ENCODE measurements around the gene KIF26B. TPM values are rescaled to one million over a fixed set of nuclear protein-coding genes. Genes with fewer than 3 reads are reported as not detected.

The KIF26B gene
- total RNA-seq, 3 donors from 2014 or later (not counting 1 experiment from before 2014, with no cell fraction given), result 0.16 to 0.96 (median 0.18) TPM

- H3K4me1 Mint-ChIP-seq, result peaks cover 11% of the 10 kb centered on the region in 2 donors
- H3K9me3 Mint-ChIP-seq, result no peaks in the 10 kb centered on the region
- H3K27me3 ChIP-seq (ENCODE audit: control insufficient read depth, insufficient read depth, low read length), result no peaks in the 10 kb centered on the region
- ATAC-seq (no peak), DNase-seq (no peak)
- no peak overlapping the region for H3K27ac Mint-ChIP-seq
- peaks cover 10% of the 10 kb centered on the region for H3K4me1 ChIP-seq (ENCODE audit: control insufficient read depth, insufficient read depth, low read length)
- no peaks in the 10 kb centered on the region for H3K9me3 ChIP-seq (ENCODE audit: control insufficient read depth, insufficient read depth, low read length)
- no peak overlapping the region for H3K27ac ChIP-seq (ENCODE audit: low read length)
- H3K27me3 Mint-ChIP-seq (ENCODE audit: low read depth in 2 of 2), result no peaks in the 10 kb centered on the region
- H3K36me3 Mint-ChIP-seq, result no peaks in the 10 kb centered on the region
- H3K4me3 Mint-ChIP-seq, result no peak overlapping the region
- intact Hi-C loops (cut with micrococcal nuclease), result no loop called here
- H3K4me3 ChIP-seq (ENCODE audit: low read length), result no peak overlapping the region
- TF ChIP-seq, protein P1, sequence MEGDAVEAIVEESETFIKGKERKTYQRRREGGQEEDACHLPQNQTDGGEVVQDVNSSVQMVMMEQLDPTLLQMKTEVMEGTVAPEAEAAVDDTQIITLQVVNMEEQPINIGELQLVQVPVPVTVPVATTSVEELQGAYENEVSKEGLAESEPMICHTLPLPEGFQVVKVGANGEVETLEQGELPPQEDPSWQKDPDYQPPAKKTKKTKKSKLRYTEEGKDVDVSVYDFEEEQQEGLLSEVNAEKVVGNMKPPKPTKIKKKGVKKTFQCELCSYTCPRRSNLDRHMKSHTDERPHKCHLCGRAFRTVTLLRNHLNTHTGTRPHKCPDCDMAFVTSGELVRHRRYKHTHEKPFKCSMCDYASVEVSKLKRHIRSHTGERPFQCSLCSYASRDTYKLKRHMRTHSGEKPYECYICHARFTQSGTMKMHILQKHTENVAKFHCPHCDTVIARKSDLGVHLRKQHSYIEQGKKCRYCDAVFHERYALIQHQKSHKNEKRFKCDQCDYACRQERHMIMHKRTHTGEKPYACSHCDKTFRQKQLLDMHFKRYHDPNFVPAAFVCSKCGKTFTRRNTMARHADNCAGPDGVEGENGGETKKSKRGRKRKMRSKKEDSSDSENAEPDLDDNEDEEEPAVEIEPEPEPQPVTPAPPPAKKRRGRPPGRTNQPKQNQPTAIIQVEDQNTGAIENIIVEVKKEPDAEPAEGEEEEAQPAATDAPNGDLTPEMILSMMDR (IDR thresholded peaks at IDR 0.05), result no peak
- no peaks in the 10 kb centered on the region for H3K36me3 ChIP-seq (ENCODE audit: control insufficient read depth, insufficient read depth, low read length)
- WGBS (ENCODE audit: insufficient coverage), result 97% methylated on average over 9 of the region's 9 CpGs
These were observed 158.8 kb downstream of the KIF26B start for GRCh38 chr1:245313576-245313975.

DNA sequence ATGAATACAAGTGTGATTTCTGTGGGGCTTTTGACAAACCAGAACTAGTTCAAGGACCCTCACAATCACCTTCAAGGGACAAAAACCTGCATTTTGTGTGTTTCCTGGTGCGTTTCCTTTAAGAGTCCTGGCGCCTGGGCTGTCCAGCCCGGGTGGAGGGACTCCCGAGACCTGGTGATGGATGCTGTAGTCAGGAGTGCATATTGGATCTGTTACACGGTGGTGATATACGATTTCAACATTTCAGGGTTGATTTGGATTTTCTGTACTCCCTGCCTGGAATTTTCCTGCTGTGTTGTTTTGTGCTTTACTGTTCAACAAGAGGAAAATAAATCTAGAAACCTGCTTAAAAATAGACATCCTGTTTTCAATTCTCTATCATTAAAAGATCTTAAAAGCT is 162.0 kb downstream of the KIF26B start:
- no peaks in the 10 kb centered on the region for H3K4me1 Mint-ChIP-seq
- intact Hi-C loops (cut with micrococcal nuclease), result no loop called here
- H3K27me3 ChIP-seq (ENCODE audit: control insufficient read depth, insufficient read depth, low read length), result no peaks in the 10 kb centered on the region
- ATAC-seq (no peak), DNase-seq (no peak)
- H3K4me3 ChIP-seq (ENCODE audit: low read length), result no peak overlapping the region
- TF ChIP-seq, protein P1 (IDR thresholded peaks at IDR 0.05), result no peak
- no peaks in the 10 kb centered on the region for H3K36me3 Mint-ChIP-seq
- H3K4me3 Mint-ChIP-seq, result no peak overlapping the region
- H3K36me3 ChIP-seq (ENCODE audit: control insufficient read depth, insufficient read depth, low read length), result no peaks in the 10 kb centered on the region
- no peaks in the 10 kb centered on the region for H3K9me3 Mint-ChIP-seq
- no peaks in the 10 kb centered on the region for H3K4me1 ChIP-seq (ENCODE audit: control insufficient read depth, insufficient read depth, low read length)
- H3K27ac Mint-ChIP-seq, result no peak overlapping the region
- no peaks in the 10 kb centered on the region for H3K9me3 ChIP-seq (ENCODE audit: control insufficient read depth, insufficient read depth, low read length)
- H3K27ac ChIP-seq (ENCODE audit: low read length), result no peak overlapping the region
- no peaks in the 10 kb centered on the region for H3K27me3 Mint-ChIP-seq (ENCODE audit: low read depth in 2 of 2)
- 89% methylated on average over 6 of the region's 6 CpGs for WGBS (ENCODE audit: insufficient coverage)

GRCh38 chr1:245317217-245317616 is 162.4 kb downstream of the KIF26B start:
- no peaks in the 10 kb centered on the region for H3K9me3 Mint-ChIP-seq
- no peak overlapping the region for H3K27ac Mint-ChIP-seq
- H3K27ac ChIP-seq (ENCODE audit: low read length), result no peak overlapping the region
- ATAC-seq (no peak), DNase-seq (no peak)
- no peaks in the 10 kb centered on the region for H3K36me3 ChIP-seq (ENCODE audit: control insufficient read depth, insufficient read depth, low read length)
- no peaks in the 10 kb centered on the region for H3K4me1 ChIP-seq (ENCODE audit: control insufficient read depth, insufficient read depth, low read length)
- H3K36me3 Mint-ChIP-seq, result no peaks in the 10 kb centered on the region
- 79% methylated on average over 4 of the region's 5 CpGs for WGBS (ENCODE audit: insufficient coverage)
- no peak overlapping the region for H3K4me3 ChIP-seq (ENCODE audit: low read length)
- H3K27me3 Mint-ChIP-seq (ENCODE audit: low read depth in 2 of 2), result no peaks in the 10 kb centered on the region
- H3K27me3 ChIP-seq (ENCODE audit: control insufficient read depth, insufficient read depth, low read length), result no peaks in the 10 kb centered on the region
- H3K4me1 Mint-ChIP-seq, result no peaks in the 10 kb centered on the region
- no peak overlapping the region for H3K4me3 Mint-ChIP-seq
- H3K9me3 ChIP-seq (ENCODE audit: control insufficient read depth, insufficient read depth, low read length), result no peaks in the 10 kb centered on the region
- intact Hi-C loops (cut with micrococcal nuclease), result no loop called here
- TF ChIP-seq, protein P1 (IDR thresholded peaks at IDR 0.05), result no peak

- H3K27ac ChIP-seq (ENCODE audit: low read length), result no peak overlapping the region
- Mint-ChIP-seq H3K27me3 (ENCODE audit: low read depth in 2 of 2) (no peaks in the 10 kb centered on the region), H3K27ac (no peak overlapping the region), H3K9me3 (no peaks in the 10 kb centered on the region), H3K36me3 (no peaks in the 10 kb centered on the region), H3K4me1 (no peaks in the 10 kb centered on the region), H3K4me3 (no peak overlapping the region)
- no peaks in the 10 kb centered on the region for H3K36me3 ChIP-seq (ENCODE audit: control insufficient read depth, insufficient read depth, low read length)
- H3K27me3 ChIP-seq (ENCODE audit: control insufficient read depth, insufficient read depth, low read length), result no peaks in the 10 kb centered on the region
- no peaks in the 10 kb centered on the region for H3K9me3 ChIP-seq (ENCODE audit: control insufficient read depth, insufficient read depth, low read length)
- DNase-seq, result no peak
- WGBS (ENCODE audit: insufficient coverage), result 68% methylated on average over 4 of the region's 4 CpGs
- intact Hi-C loops (cut with micrococcal nuclease), result no loop called here
- no peak for ATAC-seq
- H3K4me1 ChIP-seq (ENCODE audit: control insufficient read depth, insufficient read depth, low read length), result no peaks in the 10 kb centered on the region
- H3K4me3 ChIP-seq (ENCODE audit: low read length), result no peak overlapping the region
- TF ChIP-seq, protein P1 (IDR thresholded peaks at IDR 0.05), result no peak
These were observed 164.3 kb downstream of the KIF26B start for GRCh38 chr1:245319094-245319493.
